ENCODE data around the gene ADGRL2.

DNA sequence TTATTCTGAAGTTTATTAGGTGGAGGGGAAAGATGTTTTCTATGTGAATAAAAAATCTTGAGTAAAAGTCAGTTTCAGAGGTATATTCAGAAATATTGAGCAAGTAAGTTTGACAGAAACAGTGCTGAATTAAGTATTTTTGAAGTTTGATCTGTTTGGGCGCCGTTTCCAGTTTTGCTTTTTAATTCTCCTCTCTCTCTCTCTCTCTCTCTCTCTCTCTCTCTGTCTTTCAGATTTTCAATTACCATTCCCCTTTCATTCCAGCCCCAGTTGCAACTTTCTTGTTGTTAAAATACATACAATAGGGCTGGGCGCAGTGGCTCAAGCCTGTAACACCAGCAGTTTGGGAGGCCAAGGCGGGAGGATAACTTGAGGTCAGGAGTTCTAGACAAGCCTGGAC lies 24.0 kb downstream of the ADGRL2 start:
- no peak for TF ChIP-seq CTCF (IDR thresholded peaks at IDR 0.05; ENCODE audit: borderline replicate concordance, extremely low read depth, low read length, poor library complexity, severe bottlenecking)
- no peak for TF ChIP-seq EZH2 (IDR thresholded peaks at IDR 0.05; ENCODE audit: borderline replicate concordance, low read depth, low read length, severe bottlenecking)

All from DND-41 (cell line).